Measurements from ENCODE around the gene NEO1.

- TF ChIP-seq CTCF (IDR thresholded peaks at IDR 0.05) (no peak), POLR2A (IDR thresholded peaks at IDR 0.05) (no peak)
Observed at GRCh38 chr15:73150831-73151230, 98.6 kb downstream of the NEO1 start.

All from uterus (tissue), 2 donors.